KMS-11 (cell line): Measurements from ENCODE around the gene EFCAB10.
"Not testable (repeated sequence)": the region's sequence is repeated elsewhere in the genome, so short reads cannot be mapped to it uniquely, and the experiment has no call there.

Experiments used
- H2AFZ ChIP-seq: fragments of 200-600 bp; sonication (generic); 2 replicates; pipeline ENCODE4 v1.6.1; 2016; ENCODE audit warnings: antibody characterized with exemption, mixed run types, low read depth
- H3K27ac ChIP-seq: fragments of 200-600 bp; sonication (generic); 2 replicates; pipeline ENCODE4 v1.6.1; 2016; ENCODE audit warnings: mild to moderate bottlenecking, mixed run types
- H3K27me3 ChIP-seq: fragments of 200-600 bp; sonication (generic); 2 replicates; pipeline ENCODE4 v1.6.1; 2017; ENCODE audit warnings: mild to moderate bottlenecking, low read depth, mixed run types, moderate library complexity; ENCODE audit not compliant: insufficient read depth
- H3K36me3 ChIP-seq: fragments of 200-600 bp; sonication (generic); 2 replicates; pipeline ENCODE4 v1.6.1; 2017; ENCODE audit warnings: mild to moderate bottlenecking, mixed run types; ENCODE audit not compliant: insufficient read depth
- H3K4me1 ChIP-seq: fragments of 200-600 bp; sonication (generic); 2 replicates; pipeline ENCODE4 v1.6.1; 2016; ENCODE audit warnings: mild to moderate bottlenecking, low read depth, mixed run types; ENCODE audit not compliant: poor library complexity, severe bottlenecking
- H3K4me2 ChIP-seq: fragments of 200-600 bp; sonication (generic); 2 replicates; pipeline ENCODE4 v1.7.0; 2016; ENCODE audit warnings: mild to moderate bottlenecking, mixed run types
- H3K4me3 ChIP-seq: fragments of 200-600 bp; sonication (generic); IDR thresholded peaks from 2 replicates; pipeline ENCODE4 v1.6.1; 2017; ENCODE audit warnings: low read depth, low read length, mixed read lengths; ENCODE audit not compliant: insufficient read depth
- H3K79me2 ChIP-seq: fragments of 200-600 bp; sonication (generic); 2 replicates; pipeline ENCODE4 v1.6.1; 2016; ENCODE audit warnings: low read depth, mixed run types; ENCODE audit not compliant: insufficient read depth
- H3K9ac ChIP-seq: fragments of 200-600 bp; sonication (generic); 2 replicates; pipeline ENCODE4 v1.6.1; 2016; ENCODE audit warnings: mild to moderate bottlenecking, mixed run types
- H4K20me1 ChIP-seq: fragments of 200-600 bp; sonication (generic); 2 replicates; pipeline ENCODE4 v1.6.1; 2016; ENCODE audit warnings: mild to moderate bottlenecking, mixed run types; ENCODE audit not compliant: insufficient read depth
- TF ChIP-seq, protein P1 (sequence below): fragments of 200-600 bp; sonication (generic); conservative IDR thresholded peaks from 2 replicates; pipeline ENCODE4 v1.6.1; 2017; ENCODE audit warnings: low read depth, mild to moderate bottlenecking, antibody characterized with exemption, low read length, moderate library complexity, mixed read lengths

The EFCAB10 gene

DNA sequence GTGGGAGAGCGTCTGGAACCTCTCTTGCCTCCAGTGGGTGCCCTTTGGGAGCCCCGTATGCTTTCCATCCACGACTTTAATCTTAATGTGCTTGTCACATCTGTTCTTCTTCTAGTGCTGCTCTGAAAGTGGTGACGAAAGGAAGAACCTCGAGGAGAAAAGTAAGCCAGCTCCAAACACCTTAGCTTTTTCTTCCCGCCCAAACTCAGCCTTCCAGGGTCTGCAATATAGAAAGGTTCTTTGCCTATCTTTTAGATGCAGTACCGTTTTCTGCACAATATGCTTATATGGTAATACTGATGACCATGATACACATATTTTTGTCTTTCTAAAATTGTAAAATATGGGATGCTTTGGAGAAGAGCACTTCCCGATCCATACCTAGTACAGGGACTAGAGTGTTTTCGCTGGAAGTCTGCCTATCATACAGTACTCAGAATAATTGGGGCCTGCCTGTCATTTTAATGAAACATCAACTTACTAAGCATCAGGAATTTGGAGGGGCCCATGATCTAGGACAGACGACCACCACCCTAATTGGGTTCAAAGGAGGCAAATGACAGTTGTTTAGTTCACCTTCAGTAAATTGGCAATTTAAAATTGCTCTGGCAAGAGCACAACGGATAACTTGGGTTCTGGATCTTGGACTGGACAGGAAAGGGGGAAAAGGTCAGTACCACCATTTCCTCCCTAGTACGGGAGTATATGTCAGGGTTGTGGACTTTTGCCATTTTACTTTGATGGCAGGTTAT, 48.4 kb downstream of the EFCAB10 start:
- Histone ChIP-seq H3K79me2 (peaks cover 17% of the 10 kb centered on the region; the same call in 1 of the 2 replicates), H4K20me1 (no peaks in the 10 kb centered on the region), H3K36me3 (no peaks in the 10 kb centered on the region), H3K4me2 (peak overlapping the region; percentile 77), H3K4me1 (peaks cover 16% of the 10 kb centered on the region), H3K4me3 (no peak overlapping the region), H2AFZ (peak overlapping the region; percentile 82; the same call in 1 of the 2 replicates), H3K27ac (peak overlapping the region; percentile 85), H3K9ac (peak overlapping the region; percentile 76; the same call in 1 of the 2 replicates), H3K27me3 (no peaks in the 10 kb centered on the region)
- TF ChIP-seq, protein P1, sequence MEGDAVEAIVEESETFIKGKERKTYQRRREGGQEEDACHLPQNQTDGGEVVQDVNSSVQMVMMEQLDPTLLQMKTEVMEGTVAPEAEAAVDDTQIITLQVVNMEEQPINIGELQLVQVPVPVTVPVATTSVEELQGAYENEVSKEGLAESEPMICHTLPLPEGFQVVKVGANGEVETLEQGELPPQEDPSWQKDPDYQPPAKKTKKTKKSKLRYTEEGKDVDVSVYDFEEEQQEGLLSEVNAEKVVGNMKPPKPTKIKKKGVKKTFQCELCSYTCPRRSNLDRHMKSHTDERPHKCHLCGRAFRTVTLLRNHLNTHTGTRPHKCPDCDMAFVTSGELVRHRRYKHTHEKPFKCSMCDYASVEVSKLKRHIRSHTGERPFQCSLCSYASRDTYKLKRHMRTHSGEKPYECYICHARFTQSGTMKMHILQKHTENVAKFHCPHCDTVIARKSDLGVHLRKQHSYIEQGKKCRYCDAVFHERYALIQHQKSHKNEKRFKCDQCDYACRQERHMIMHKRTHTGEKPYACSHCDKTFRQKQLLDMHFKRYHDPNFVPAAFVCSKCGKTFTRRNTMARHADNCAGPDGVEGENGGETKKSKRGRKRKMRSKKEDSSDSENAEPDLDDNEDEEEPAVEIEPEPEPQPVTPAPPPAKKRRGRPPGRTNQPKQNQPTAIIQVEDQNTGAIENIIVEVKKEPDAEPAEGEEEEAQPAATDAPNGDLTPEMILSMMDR, result no peak

DNA sequence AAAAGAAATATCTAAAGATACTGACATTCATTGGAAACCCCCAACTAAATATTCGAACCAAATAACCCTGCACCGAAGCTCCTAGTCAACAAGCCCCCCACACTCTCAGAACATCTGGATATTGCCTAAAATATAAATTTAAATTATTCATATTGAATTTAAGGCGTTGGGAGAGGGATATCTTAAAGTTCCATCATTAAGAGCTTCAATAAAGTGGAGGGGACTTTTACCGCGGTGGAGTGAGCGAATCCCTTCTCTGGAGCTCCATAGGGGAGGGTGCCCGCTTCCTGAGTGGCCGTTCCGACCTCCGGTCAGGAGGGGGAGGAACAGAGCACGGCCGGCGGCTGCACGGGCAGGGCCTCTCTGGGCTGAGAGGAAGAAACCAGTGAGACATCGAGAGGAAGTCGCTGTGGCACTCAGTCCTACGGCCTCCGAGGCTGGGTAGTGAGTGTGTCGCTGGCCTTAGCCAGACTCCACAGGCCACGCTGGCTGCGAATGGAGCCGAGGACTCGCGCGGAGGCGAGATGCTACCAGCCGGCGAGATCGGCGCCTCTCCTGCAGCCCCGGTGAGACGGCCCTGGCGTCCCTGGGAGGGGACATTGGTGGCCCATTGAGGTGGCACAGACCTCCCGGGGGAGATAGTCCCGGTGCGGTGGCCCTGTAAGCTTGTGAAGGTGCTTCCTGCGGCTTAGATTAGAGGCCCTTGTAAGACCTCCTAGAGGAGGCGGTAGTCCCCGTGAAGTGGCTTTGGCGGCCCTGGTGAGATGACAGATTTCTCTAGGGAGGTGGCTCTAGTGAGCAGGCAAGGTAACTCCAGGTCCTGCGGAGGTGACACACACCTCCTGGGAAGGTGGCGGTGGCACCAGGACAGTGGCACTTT, 49.3 kb downstream of the EFCAB10 start, which contains the start of gene RINT1:
RINT1 (plus strand) TSS at position 410 of the 880 bp plus-strand sequence; CDS start at position 525, 115 bp downstream.
- H3K4me1 ChIP-seq, result peaks cover 16% of the 10 kb centered on the region
- no peaks in the 10 kb centered on the region for H3K36me3 ChIP-seq

DNA sequence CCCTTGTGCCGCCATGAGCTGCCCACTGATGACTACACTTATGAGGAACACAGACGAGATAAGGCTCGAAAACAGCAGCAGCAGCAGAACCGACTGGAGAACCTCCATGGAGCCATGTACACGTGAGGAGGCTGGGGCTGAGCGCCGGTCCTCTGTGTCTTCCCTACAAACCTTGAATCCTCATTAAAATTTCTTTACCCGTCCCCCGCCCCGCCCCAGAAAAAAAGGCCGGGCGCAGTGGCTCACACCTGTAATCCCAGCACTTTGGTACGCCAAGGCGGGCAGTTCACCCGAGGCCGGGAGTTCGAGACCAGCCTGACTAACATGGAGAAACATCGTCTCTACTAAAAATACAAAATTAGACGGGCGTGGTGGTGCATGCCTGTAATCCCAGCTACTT, 50.7 kb downstream of the EFCAB10 start:
- Histone ChIP-seq H3K27me3 (no peaks in the 10 kb centered on the region), H3K4me1 (peaks cover 16% of the 10 kb centered on the region), H3K79me2 (peaks cover 17% of the 10 kb centered on the region; the same call in 1 of the 2 replicates), H3K27ac (peak overlapping the region; percentile 85), H3K36me3 (no peaks in the 10 kb centered on the region), H3K9ac (peak overlapping the region; percentile 76; the same call in 1 of the 2 replicates), H2AFZ (peak overlapping the region; percentile 82; the same call in 1 of the 2 replicates), H3K4me2 (peak overlapping the region; percentile 77; the same call in 1 of the 2 replicates), H3K4me3 (no peak overlapping the region), H4K20me1 (no peaks in the 10 kb centered on the region)
- TF ChIP-seq, protein P1, result no peak

More for the DNA sequence above, 49.3 kb downstream of the EFCAB10 start, which contains the start of gene RINT1:
- peak within 1 kb of the TSS; percentile 85 for H3K27ac ChIP-seq
- H3K9ac ChIP-seq, result peak within 1 kb of the TSS; percentile 76
- peaks cover 17% of the 10 kb centered on the region; the same call in 1 of the 2 replicates for H3K79me2 ChIP-seq
- no peak within 1 kb of the TSS for H3K4me3 ChIP-seq
- peak within 1 kb of the TSS; percentile 82 for H2AFZ ChIP-seq
- no peaks in the 10 kb centered on the region for H3K27me3 ChIP-seq
- TF ChIP-seq, protein P1, result peak; percentile 67
- H4K20me1 ChIP-seq, result no peaks in the 10 kb centered on the region
- peak within 1 kb of the TSS; percentile 77 for H3K4me2 ChIP-seq

DNA sequence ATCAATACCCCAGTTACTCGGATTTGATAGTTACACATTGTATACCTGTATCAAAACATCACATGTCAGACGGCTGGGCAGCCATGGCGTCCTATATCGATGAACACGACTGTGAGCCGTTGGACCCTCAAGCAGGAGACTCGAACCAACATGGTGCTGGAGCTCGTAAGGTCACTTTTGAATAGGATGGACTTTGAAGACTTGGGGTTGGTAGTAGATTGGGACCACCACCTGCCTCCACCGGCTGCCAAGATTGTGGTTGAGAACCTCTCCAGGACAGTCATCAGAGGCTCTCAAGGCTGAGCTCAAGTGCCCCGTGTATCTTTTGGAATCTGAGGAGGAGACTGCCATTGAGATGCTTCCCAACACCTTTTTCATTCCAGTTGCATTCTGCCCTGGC, 51.2 kb downstream of the EFCAB10 start:
- Histone ChIP-seq H3K4me2 (no peak overlapping the region), H3K4me1 (peaks cover 16% of the 10 kb centered on the region), H3K9ac (no peak overlapping the region), H2AFZ (no peak overlapping the region), H3K4me3 (no peak overlapping the region), H3K27me3 (no peaks in the 10 kb centered on the region), H3K79me2 (peaks cover 17% of the 10 kb centered on the region; the same call in 1 of the 2 replicates), H4K20me1 (no peaks in the 10 kb centered on the region), H3K27ac (no peak overlapping the region), H3K36me3 (no peaks in the 10 kb centered on the region)
- TF ChIP-seq, protein P1, result no peak

DNA sequence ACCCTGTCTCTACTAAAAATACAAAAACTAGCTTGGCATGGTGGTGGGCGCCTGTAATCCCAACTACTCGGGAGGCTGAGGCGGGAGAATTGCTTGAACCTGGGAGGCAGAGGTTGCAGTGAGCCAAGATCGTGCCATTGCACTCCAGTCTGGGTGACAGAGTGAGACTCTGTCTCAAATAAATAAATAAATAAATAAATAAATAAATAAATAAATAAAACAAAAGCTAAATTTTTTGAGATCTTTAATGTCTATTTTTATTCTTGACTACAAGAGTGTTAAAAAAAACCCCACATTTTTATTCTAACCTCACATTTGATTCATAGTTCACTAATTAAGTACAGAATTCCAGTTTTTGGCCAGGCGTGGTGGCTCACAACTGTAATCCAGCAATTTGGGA, 53.6 kb downstream of the EFCAB10 start:
- H4K20me1 ChIP-seq, result not testable (repeated sequence)

More for the DNA sequence above, 53.6 kb downstream of the EFCAB10 start:
- H3K27me3 ChIP-seq, H3K79me2 ChIP-seq, H3K9ac ChIP-seq, H3K4me2 ChIP-seq, H3K4me1 ChIP-seq, H3K27ac ChIP-seq, H3K4me3 ChIP-seq, H3K36me3 ChIP-seq, H2AFZ ChIP-seq: not testable (repeated sequence)
